Stimulated activated CD4-positive, alpha-beta T cell treated with anti-CD3 and anti-CD28 coated beads, Interleukin-12 subunit alpha, Interleukin-12 subunit beta, amount 100 ng/mL, for 4 hours (primary cell): Measurements from ENCODE around the gene NTRK3.
"Not testable (repeated sequence)": the region's sequence is repeated elsewhere in the genome, so short reads cannot be mapped to it uniquely, and the experiment has no call there.

Experiments
- DNase-seq: peaks from one replicate; pipeline ENCODE4 v3.0.0-alpha.2; 2020

NTRK3 gene

DNA sequence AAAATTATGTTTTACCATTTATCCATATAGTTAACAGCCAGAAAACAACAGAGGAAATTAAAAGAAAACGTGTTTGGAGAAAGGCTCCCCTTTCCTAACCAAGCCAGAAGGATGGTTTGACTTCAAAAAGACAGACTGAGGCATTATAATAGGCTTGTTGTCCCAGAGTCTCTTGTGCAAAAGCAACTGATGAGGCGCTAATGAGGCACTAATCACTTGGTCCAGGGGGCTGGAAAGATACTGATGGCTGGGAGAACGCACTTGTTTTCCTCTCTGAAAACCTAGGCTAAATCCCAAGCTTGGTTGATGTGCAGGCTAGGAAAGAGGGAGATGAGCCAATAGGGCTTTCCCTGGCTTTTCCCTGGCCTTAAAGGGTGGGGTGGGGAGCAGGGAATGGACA, 389.6 kb downstream of the NTRK3 start:
- no peak for DNase-seq

- DNase-seq = no peak
These were observed 393.4 kb downstream of the NTRK3 start for GRCh38 chr15:87863152-87863551.

GRCh38 chr15:87860743-87861142, 395.8 kb downstream of the NTRK3 start:
- no peak for DNase-seq

- DNase-seq = no peak
These were observed 397.9 kb downstream of the NTRK3 start for GRCh38 chr15:87858651-87859050.

GRCh38 chr15:87851497-87851896, 405.0 kb downstream of the NTRK3 start:
- no peak for DNase-seq

DNA sequence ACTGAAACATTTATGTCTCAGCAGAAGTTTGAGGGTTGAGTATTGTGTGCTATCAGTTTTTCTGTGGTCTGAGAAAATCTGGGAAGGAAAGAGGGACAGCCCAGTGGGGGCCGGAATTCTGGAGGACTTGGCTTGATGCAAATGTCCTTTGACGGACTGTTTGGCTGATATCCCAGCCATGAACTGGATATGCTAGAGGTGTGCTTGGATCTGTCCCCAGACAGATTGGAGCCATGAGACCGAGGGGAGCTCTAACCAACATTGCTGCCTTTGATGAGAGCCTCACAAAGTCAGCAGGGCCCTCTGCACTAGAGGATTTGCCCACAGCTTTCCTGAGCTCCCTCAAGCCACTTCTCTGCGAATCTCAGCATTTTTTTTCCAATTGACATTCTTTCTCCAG, 405.6 kb downstream of the NTRK3 start:
- no peak for DNase-seq

DNA sequence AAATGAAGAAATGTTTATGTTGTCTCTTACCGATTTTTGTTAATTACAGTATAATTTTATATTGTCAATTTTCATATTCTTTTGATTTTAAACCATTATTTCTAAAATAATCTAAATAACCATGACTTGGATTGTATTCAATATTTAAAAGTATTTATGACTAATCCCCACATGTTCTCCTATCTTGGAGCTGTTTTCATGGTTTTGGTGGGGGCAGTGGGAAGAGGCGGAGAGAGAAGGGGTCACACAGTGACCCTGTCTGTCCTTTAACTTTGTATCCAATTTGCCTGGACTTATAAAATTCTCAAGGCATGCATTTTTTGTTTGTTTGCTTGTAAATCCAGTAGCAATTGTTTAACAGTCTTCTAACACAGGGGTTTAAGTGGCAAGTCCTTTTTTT, 407.4 kb downstream of the NTRK3 start:
- no peak for DNase-seq

DNA sequence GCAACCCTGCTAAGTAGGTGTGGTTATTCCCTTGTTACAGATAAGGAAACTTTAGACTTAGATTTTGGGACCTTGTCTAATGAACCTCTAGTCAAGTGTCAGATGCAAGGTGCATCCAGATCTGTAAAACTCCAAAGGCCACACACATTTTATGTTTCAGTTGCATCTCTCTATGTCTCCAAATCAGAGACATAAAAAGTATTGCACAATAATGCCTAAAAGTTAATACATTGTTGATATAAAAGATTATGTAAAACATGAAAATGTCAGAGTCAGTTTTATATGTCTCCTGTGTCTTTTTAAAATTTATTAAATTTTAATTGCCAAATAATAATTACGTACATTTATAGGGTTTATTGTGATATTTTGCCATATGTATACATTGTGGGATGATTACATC, 408.5 kb downstream of the NTRK3 start:
- DNase-seq = no peak

DNA sequence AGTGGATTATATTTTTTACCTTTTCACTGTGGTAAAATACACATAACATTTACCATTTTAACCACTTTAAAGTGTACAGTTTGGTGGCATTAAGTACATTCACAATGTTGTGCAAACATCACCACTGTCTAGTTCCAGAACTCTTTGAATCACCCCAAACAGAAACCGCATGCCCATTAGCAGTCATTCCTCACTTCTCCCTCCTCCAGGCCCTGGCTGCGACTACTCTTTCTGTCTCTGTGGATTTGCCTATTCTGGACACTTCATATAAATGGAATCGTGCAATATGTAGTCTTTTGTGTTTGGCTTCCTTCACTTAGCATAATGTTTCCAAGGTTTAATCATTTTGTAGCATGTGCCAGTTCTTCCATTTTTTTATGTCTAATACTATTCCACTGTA, 409.8 kb downstream of the NTRK3 start:
- no peak for DNase-seq

DNA sequence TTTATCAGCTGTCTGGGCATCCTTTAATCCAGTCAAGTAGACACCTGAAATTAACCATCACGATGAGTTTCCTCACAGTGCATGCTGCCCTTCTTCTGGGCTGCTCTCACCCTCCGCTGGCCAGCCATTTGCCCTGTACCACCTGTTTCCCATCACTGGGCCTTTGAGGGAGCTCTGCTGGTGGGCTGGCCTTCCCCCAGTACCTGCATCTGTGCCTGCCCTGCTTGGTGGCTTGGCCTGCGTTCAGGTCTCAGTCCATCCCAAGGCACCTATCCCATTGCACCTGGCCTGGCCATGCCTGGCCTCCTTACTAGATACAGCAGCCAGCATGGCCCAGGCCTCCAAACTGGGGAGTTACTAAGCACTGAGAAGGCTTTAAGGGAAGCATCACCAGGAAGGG, 413.2 kb downstream of the NTRK3 start:
- DNase-seq = no peak

DNA sequence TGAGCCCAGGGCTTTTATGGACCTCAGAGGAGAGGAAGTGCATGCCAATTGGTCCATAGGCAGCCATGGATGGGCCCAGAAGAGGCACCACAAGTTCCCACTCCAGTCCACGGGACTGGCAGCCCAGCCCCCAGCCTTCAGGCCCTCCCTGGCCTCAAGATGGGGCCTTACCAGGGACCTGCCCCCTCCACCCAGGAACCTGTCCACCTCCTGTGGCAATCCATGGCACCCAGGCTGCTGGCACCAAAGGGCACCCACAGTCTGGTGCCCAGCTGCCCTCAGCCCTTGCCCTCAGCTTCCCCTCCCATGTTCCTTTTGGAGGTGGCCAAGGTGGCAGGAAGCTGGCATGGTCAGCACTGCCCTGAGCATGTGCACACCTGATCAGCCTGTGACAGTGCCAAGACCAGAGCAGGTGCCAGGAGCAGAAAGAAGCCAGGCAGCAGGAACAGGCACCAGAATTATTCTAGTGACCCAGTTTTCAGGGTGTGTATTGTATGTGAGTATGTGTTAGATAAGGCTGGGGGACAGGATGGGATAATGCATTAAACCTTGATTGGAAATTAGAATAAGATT, 415.0 kb downstream of the NTRK3 start:
- no peak for DNase-seq

DNA sequence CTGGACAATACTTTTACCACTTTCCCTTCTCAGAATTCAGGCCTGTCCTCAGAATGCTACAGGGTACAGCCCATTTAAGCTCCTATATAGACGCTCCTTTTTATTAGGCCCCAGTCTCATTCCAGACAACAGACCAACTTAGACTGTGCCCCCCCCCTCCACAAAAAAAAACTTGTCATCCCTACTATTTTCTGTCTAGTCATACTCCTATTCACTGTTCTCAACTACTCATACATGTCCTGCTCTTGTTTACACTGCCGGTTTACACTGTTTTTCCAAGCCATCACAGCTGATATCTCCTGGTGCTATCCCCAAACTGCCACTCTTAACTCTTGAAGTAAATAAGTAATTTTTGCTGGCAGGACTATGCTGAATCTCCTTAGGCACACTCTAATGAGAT, 420.7 kb downstream of the NTRK3 start:
- not testable (repeated sequence) for DNase-seq

DNA sequence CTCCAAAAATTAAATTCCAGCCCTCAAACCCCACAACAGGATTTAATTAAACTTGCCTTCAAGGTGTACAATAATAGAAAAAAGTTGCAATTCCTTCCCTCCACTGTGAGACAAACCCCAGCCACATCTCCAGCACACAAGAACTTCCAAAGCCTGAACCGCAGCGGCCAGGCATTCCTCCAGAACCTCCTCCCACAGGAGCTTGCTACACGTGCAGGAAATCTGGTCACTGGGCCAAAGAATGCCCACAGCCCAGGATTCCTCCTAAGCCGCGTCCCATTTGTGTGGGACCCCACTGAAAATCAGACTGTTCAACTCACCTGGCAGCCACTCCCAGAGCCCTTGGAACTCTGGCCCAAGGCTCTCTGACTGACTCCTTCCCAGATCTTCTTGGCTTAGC, 423.2 kb downstream of the NTRK3 start:
- not testable (repeated sequence) for DNase-seq

DNA sequence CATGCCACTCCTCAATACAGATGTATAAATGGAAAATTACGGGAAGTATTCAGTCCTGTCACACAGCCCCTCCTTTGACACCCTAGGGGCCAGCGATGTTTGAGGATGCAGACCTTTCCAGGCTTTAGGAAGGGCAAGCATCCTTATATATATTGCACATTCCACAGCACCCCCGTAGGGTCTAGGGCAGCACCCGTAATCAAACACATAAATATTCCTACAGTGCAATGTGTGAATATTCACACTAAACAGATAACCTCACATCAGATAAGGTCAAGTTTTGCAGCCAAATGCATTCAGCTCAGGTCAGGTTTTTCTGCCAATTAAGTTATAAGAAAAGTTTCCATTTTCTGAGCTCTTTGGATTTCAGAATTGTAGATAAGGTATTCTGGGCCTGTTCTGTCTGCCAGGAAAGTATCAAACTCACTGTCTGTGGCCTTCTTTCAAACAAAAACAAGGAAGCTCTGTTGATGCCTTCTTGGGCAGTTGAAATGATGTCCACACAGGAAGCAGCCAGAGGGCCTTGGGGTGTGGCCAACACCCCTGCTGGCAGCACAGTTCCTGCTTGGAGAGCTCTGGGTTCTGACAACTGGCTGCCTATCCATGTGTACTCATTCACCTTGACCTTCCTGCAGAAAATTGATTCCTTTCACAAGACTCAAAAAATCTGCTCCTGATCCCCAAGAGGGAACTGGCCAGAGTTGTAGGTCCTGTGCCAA, 427.0 kb downstream of the NTRK3 start:
- DNase-seq = no peak

- no peak for DNase-seq
These were observed 427.9 kb downstream of the NTRK3 start for GRCh38 chr15:87828608-87829007.

DNA sequence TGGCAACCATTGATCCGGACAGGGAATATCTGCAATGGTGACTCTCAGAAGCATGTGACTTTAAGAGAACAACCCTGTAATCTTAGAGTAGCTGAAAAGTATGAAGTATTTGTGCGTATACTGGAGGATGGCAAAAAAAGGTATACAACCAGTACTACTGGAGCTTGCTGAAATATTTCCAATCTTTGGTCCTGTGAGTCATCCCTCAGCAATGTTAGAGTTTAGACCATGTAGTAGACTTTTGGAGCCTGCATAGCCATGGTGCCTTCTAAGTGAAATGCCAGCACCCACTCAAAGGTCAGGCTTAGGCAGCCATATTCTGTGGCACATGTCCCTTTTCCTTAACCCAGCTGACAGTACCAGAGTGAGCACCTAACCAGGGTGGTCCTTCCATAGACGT, 429.4 kb downstream of the NTRK3 start:
- DNase-seq = no peak

GRCh38 chr15:87826119-87826747, 430.3 kb downstream of the NTRK3 start:
- no peak for DNase-seq

- no peak for DNase-seq
These were observed 437.8 kb downstream of the NTRK3 start for GRCh38 chr15:87818756-87819155.

- DNase-seq = no peak
These were observed 439.0 kb downstream of the NTRK3 start for GRCh38 chr15:87817553-87817952.

- DNase-seq = no peak
These were observed 439.7 kb downstream of the NTRK3 start for GRCh38 chr15:87816811-87817210.

GRCh38 chr15:87816016-87816415, 440.5 kb downstream of the NTRK3 start:
- no peak for DNase-seq
